GM10266 (cell line): ENCODE measurements around the gene SUN5.

ENCODE experiments used
- DNase-seq: peaks from one replicate; pipeline ENCODE4 v3.0.0; 2012; ENCODE audit errors: extremely low spot score
- TF ChIP-seq, protein P1 (sequence below): IDR thresholded peaks from 2 replicates; pipeline ENCODE4 v1.5.1; 2012; ENCODE audit warnings: mild to moderate bottlenecking, low read depth; ENCODE audit not compliant: control insufficient read depth, insufficient read depth; ENCODE audit errors: missing control alignments

SUN5 gene

GRCh38 chr20:32946629-32947028 is 57.6 kb downstream of the SUN5 start:
- DNase-seq = no peak
- TF ChIP-seq, protein P1, sequence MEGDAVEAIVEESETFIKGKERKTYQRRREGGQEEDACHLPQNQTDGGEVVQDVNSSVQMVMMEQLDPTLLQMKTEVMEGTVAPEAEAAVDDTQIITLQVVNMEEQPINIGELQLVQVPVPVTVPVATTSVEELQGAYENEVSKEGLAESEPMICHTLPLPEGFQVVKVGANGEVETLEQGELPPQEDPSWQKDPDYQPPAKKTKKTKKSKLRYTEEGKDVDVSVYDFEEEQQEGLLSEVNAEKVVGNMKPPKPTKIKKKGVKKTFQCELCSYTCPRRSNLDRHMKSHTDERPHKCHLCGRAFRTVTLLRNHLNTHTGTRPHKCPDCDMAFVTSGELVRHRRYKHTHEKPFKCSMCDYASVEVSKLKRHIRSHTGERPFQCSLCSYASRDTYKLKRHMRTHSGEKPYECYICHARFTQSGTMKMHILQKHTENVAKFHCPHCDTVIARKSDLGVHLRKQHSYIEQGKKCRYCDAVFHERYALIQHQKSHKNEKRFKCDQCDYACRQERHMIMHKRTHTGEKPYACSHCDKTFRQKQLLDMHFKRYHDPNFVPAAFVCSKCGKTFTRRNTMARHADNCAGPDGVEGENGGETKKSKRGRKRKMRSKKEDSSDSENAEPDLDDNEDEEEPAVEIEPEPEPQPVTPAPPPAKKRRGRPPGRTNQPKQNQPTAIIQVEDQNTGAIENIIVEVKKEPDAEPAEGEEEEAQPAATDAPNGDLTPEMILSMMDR = no peak

GRCh38 chr20:32945710-32946221 is 58.5 kb downstream of the SUN5 start:
- TF ChIP-seq, protein P1 = peak; percentile 3
- no peak for DNase-seq

DNA sequence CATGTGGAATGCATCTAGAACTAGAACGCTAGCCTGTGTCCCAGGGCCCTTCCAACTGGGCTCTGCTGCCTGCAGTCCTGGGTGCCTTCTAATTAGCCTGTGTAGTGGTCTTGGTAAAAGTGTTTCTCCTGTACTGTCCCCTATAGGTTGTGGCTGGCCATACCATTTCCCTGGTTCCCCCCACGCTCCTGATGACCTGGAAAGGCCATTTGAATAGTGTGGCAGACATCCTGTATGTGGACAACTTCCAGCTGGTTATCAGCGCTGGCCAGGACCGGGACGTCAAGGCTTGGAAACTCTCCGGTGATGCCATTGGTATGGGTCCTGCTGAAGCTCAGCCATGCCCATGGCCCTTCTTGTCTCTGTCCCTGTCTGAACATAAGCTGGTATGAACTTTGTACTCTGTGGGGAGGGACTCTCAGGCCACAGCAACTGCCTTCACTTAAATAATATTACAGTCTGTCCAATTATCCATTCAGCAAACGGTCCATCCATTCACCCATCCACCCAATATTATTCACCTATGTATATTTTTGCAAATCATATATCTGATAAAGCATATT is 60.7 kb downstream of the SUN5 start:
- DNase-seq = no peak
- TF ChIP-seq, protein P1 = no peak

GRCh38 chr20:32941155-32941885 is 62.9 kb downstream of the SUN5 start:
- DNase-seq = no peak
- TF ChIP-seq, protein P1 = no peak

GRCh38 chr20:32934580-32934979 is 69.7 kb downstream of the SUN5 start:
- TF ChIP-seq, protein P1 = no peak
- DNase-seq = no peak
